ENCODE results near the gene PSMB7.

PSMB7 gene

GRCh38 chr9:124327491-124327890 is 87.8 kb downstream of the PSMB7 start:
- DNase-seq (ENCODE audit: low read depth in 2 of 2) = no peak

- DNase-seq (ENCODE audit: low read depth in 2 of 2) = no peak
Observed at GRCh38 chr9:124326378-124326777, 88.9 kb downstream of the PSMB7 start.

GRCh38 chr9:124325816-124326215 is 89.4 kb downstream of the PSMB7 start:
- DNase-seq (ENCODE audit: low read depth in 2 of 2) = no peak

- no peak for DNase-seq (ENCODE audit: low read depth in 2 of 2)
Observed at GRCh38 chr9:124323904-124324303, 91.3 kb downstream of the PSMB7 start.

- DNase-seq (ENCODE audit: low read depth in 2 of 2) = no peak
Observed at GRCh38 chr9:124322618-124323432, 92.4 kb downstream of the PSMB7 start.

GRCh38 chr9:124321935-124322334 is 93.3 kb downstream of the PSMB7 start:
- no peak for DNase-seq (ENCODE audit: low read depth in 2 of 2)

- no peak for DNase-seq (ENCODE audit: low read depth in 2 of 2)
Observed at GRCh38 chr9:124321416-124321815, 93.8 kb downstream of the PSMB7 start.

- DNase-seq (ENCODE audit: low read depth in 2 of 2) = peak; percentile 21 to 23
Observed at GRCh38 chr9:124320062-124320973, 94.9 kb downstream of the PSMB7 start.

GRCh38 chr9:124315882-124316281 is 99.4 kb downstream of the PSMB7 start:
- no peak for DNase-seq (ENCODE audit: low read depth in 2 of 2)

GRCh38 chr9:124313940-124314339 is 101.3 kb downstream of the PSMB7 start:
- DNase-seq (ENCODE audit: low read depth in 2 of 2) = no peak

GRCh38 chr9:124312290-124313265 is 102.7 kb downstream of the PSMB7 start:
- no peak for DNase-seq (ENCODE audit: low read depth in 2 of 2)

GRCh38 chr9:124311283-124311682 is 104.0 kb downstream of the PSMB7 start:
- DNase-seq (ENCODE audit: low read depth in 2 of 2) = no peak

GRCh38 chr9:124309667-124310084 is 105.6 kb downstream of the PSMB7 start:
- DNase-seq (ENCODE audit: low read depth in 2 of 2) = peak; percentile 86 to 87

- DNase-seq (ENCODE audit: low read depth in 2 of 2) = no peak
Observed at GRCh38 chr9:124308606-124309491, 106.4 kb downstream of the PSMB7 start.

GRCh38 chr9:124307379-124308030 is 107.7 kb downstream of the PSMB7 start:
- DNase-seq (ENCODE audit: low read depth in 2 of 2) = no peak

GRCh38 chr9:124306098-124306735 is 109.0 kb downstream of the PSMB7 start:
- DNase-seq (ENCODE audit: low read depth in 2 of 2) = peak; percentile 53

GRCh38 chr9:124304285-124304684 is 111.0 kb downstream of the PSMB7 start:
- DNase-seq (ENCODE audit: low read depth in 2 of 2) = no peak

GRCh38 chr9:124303762-124304161 is 111.5 kb downstream of the PSMB7 start:
- no peak for DNase-seq (ENCODE audit: low read depth in 2 of 2)

Measured in fibroblast of skin of left quadriceps (primary cell).